ENCODE measurements around the gene CKAP2L.

CKAP2L gene

DNA sequence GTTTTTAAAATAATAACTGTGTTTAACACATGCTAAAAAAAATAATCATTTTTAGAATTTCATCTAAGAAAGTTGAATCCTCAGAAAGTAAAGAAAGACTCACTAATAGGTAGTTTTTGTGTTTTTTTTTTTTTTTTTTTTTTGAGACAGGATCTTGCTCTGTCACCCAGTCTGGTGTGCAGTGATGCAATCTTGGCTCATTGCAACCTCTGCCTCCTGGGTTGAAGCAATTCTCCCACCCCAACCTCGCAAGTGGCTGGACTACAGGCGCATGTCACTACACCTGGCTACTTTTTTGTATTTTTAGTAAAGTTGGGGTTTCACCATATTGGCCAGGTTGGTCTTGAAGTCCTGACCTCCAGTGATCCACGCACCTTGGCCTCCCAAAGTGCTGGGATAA lies 7.1 kb downstream of the CKAP2L start:
- DNase-seq = no peak

DNA sequence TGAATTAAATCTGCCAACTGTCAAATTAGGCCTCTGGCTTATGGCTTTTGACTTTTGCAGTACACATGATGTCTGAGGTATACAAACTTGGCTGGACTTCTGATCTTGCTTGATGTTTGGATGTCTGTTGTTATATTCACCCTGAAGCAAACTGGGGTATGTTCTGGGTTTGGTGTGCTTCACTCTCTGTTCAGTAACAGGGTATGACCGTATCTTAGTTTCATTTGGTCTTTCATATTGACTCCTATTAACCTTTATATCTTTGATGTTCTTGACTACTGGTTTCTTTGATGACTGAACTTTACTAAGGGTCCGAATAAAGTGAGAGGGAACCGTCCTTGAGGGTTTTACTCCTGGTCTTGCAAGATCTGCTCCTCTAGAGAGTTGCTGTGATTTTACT lies 8.2 kb downstream of the CKAP2L start:
- no peak for DNase-seq

DNA sequence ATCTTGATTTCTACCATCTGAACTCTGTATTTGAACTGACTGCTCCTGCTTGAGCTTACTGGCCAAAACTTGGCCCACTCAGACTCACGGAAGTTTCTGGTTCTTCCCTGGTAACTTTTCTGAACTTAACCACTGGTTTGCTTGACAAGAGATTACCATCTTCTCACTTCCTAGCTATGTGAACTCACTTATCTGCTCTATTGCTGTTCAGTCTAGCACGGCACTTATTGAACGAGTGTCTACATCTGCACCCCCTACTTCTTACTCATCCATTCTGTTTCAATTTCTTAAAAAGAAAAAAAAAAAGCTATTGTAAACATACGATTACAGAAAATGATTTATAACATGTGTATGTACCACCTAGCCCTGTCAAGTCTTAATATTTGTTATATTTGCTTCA lies 9.0 kb downstream of the CKAP2L start:
- DNase-seq = no peak

DNA sequence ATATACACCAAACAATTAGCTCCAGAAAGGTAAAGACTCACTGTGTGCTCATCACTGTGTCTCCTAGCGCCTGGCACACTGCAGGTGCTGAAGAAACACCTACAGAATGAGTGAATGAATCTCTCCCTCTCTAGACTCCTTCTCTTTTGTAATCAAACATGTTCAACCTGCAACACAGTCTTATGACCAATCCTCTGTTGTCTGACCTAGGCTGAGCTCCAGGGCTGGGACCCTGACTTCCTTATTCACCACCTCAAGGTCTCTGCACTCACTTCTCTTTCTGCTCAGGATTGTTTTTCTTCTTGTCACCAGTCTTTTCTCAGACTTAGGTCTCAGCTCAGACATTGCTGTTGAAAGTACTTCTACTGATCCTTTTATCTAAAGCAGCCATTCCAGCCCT lies 9.8 kb downstream of the CKAP2L start:
- DNase-seq = no peak

DNA sequence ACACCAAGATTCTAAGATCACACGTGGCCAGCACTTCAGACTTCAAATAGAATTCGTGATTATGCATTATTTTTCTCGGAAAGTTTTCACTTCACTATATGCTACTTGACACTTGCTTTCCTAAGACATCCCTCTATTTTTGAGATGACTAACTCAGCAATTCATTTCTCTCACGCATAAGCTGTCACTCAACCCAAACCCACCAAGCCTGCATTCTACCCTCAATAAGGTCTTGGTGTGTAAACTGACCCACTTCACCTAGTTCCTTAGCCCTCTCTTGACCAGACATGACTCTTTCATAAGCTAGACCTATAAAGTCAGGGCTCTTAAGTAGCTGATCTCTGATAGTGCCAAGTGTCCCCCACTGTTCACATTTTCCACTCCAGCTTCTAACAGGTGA lies 11.7 kb downstream of the CKAP2L start:
- no peak for DNase-seq

DNA sequence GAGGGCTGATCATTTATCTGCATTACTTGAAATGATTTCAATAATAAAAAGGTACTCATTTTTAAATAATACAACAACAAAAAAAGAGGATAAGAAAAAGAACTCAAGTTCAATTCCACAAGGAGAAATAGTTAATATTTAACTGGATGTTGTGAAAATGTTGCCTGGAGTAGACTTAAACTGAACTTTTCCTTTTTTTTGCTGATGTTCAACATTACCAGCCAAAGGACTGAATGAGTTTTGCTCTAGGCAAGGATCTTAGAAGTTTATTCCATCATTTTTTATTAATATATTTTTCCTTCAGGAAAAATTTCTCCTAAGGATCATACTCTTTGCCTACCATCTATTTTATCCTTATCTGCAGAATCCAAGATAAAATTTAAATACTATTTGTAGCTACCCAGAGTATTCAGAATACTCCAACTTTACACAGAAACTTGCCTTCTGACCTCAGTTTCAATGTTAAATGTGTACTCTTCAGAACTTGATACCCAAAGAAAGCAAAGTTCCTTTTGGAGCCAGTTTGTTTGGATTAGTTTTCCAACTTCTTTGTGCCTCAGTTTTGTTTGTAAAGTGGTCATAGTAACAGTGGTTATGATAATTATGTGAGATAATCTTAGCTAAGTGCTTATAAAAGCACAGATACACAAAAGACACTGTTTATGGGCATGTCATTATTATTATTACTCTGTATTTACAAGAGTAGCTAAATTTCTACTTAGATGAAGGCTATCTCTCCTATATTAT lies 12.8 kb downstream of the CKAP2L start:
- DNase-seq = no peak

DNA sequence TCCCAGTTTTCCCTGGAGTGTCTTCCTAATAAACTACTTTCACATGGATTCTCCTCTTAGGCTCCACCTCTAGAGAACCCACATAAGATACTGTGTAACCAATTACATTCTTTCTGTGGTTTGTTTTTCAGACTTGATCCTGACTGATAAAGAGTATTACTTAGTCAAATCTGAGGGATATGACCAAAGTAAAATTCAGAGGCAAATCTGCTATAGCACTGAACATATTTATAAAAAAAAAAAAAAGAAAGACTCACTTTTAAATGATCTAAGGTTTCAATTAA lies 13.9 kb downstream of the CKAP2L start:
- no peak for DNase-seq

DNA sequence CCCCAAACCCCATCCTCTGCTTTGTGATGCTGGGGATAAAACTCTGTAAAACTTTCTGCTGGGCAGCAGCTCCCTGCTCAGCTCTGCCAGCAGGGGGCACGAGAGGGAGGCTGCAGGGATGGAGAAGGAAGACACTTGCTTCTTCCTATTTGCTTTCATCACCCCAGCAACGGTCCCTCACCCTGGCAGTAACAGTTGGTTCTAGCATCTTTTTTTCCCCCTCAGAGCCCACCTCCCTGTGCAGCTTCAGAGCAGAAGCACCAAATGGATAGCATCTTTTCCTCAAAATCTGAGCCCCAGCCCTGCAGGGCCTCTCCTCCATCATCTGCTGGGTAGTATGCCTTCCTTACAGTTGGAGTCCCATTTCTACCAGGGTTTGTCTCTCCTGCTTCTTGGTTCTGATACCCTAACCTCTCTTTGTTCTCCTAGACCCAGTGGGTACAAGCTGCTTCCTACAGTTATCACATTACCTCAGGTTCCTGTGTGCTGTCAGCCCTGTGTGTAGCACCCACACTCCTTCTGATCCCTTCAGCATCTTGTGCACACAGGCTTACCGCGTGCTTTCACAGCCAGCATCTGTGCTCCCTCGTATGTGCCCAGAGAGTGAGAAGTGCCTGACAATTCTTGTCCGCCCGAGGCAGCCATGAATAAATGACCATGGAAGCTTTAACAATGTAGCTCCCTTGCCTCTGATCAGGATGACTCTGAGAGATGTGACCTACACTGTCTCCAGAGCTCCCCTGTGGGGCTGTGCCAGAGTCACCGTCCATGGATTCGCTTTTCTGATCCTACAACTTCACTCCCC lies 14.5 kb downstream of the CKAP2L start:
- DNase-seq = no peak

DNA sequence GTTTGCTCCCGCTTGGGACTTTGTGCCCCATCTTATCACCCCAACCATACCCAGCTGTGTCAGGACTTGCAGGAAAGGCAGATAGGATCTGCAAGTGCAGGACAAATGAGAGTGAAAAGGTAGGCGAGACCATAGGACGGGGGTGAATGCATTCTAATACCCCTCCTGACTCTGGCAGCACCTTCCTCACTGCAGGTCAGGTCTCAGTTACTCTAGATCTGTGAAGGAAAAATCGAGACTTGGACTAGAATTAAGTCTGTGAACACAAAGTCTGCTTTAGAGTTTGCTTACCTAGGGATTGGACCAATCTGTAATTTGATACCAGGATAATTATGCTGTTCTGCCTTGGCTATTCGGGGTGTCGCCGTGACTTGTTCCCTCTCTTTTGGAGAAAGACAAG lies 23.9 kb downstream of the CKAP2L start:
- DNase-seq = no peak

DNA sequence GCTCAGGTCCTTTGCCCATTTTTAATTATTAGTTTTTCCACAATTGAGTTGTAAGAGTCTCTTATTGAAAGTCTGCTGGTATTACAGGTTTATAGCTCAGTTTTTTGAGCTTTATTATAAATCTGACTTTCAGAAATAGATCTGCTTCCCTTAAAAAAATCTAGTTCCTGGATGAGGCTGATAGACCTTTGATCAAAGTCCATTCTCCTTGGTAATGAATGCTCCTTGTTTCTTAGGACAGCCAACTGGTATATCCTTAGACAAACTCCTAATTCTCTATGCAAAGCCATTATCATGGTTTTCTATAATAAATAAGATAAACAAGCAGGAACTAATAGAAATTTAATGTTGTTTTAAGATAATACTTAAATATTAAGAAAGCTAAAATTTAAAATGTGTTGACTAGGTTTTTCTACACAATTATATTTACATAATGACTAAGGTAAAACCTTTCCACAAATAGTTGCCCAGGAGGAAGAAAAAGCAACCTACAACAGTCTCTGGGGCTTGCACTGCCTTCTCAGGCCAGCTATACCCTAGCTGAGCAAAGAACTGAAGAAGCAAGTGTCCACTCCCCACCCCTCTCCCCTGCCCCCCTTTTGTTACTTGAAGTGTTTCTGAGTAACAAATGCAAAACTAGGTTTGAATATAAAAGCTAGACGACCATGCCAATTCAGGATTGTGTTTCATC lies 26.7 kb downstream of the CKAP2L start:
- DNase-seq = no peak

DNA sequence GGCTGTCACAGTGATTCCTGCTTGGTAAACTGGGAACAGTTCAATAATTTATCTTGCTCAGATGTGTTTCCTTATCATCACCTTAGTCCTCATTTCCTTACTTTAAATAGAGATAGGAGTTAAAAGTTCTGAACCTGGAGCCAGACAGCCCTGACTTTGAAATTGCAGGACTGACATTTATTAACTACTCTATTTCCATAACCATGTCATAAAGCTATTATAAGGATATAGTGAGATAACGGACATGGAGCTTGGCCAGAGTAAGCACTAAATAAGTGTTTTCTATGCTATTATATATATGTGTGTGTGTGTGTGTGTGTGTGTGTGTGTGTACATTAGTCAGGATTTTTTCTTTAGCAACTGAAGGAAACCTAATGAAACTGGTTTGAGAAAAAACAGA lies 30.5 kb downstream of the CKAP2L start:
- DNase-seq = no peak

DNA sequence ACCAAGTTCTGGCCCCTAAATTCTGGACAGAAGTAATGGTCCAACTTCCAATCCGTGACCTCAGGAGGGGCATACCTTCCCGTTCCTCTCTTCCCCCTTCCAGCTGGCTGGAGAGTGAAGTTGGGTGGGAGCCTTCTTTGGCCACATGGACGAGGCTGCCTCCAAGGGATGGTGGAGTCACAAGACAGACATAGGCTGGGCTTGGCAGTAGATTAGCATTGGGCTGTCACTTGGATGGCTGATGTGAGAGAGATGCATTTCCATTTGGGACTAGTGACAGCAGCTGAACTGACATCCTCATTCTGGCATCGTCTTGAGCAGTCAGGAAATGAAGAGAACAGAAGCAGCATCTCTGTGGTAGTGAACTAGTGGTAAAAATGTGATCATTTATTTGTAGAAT lies 31.0 kb downstream of the CKAP2L start:
- no peak for DNase-seq

DNA sequence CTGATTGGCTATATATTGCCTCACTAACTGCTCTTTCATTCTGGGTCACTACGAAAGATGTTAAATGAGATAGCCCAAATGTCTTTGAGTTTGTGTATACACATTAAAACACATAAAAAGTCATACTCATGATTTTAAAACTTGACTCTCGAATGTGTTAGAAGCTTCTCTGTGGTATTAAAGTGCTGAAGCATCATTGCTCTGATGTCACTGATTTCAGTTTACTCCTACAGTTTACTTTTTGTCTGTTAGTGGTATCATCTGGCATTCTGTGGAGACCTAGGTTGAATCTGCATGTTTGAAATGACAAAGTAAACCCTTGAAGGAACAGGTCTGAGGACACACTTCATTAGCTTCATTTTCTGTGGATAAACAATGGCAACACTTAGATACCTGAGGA lies 32.9 kb downstream of the CKAP2L start:
- DNase-seq = no peak

DNA sequence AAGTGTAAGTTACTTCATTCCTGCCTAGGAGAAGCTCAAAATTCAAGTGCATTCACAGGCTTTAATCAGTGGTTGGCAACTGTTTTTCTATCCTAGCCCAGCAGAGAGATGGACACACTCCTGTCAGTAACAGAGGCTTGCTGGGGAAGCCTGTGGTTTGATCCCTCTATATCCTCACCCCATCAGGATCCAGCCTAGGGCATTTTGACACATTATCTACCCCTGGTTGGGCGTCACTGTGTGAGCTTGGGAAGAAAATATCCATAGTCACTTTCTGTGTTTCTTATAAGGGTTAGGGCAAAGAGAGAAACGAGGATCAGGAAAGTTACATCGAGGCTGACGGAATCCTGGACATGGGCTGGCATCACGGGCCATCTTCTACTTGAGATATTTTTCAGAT lies 33.6 kb downstream of the CKAP2L start:
- DNase-seq = no peak

DNA sequence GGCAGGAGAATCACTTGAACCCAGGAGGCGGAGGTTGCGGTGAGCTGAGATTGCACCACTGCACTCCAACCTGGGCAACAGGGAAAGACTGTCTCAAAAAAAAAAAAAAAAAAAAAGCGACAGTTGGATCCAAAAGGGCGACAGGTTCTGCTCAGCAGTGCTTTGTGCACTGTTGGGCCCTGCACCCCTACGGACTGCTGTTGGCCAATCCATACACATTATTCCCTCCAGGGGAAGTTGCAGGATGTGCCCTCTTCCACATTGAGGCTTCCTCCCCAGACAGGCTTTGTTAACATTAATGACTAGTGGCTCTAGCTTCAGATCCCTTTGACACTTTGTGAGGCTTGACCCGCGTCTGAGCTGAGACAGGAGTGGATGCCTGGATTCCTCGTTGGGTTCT lies 34.2 kb downstream of the CKAP2L start:
- DNase-seq = no peak

DNA sequence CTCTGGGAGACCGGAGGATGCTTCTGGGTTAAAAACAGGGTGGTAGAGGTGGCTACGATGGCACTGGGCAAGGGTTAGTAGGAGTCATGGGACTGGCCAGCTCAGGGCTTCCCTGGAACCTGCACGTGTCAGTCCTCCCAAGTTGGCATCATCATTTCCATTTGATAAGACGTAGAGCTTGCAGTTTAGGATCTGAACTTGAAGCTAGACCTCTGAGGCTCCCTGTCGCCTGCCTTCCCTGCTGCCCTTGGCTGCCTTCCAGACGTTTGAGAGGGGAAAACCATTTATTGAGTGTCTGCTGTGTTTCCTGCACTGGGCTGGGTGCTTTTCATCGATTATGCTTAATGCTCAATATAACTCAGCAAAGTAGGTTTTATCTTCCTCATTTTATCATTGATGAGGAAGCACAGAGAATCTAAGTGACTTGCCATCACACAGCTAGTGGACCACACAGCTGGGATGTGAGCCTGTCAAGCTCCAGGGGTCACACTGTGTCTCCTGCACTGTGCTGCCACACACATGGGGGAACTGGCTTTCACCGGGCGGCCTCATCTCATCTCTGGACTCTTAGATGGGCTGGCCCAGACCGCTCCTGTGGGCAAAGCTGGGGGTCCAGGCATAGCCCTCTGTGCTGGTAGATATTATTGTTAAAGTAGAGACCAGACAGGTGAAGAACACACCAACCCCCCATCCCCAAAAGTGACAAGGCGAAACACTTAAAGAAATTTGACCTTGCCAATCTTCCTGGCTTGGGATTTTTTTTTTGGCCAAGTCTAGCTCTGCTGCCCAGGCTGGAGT lies 35.8 kb downstream of the CKAP2L start:
- DNase-seq = no peak

DNA sequence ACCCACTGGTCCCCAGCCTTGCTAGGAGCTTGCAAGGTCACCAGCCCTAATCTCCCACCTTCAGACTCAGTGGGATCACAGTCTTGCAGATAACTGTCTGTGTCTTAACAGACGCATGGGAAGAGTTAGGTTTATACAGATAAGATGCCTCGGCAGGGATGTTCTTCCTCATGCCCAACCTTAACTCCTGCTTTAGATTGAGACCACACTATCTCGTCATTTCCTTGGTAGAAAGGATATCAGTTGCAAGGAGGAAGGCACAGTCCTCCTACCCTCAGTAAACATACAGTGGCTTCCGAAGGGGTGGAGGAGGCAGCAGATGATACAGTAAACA lies 36.4 kb downstream of the CKAP2L start:
- no peak for DNase-seq

DNA sequence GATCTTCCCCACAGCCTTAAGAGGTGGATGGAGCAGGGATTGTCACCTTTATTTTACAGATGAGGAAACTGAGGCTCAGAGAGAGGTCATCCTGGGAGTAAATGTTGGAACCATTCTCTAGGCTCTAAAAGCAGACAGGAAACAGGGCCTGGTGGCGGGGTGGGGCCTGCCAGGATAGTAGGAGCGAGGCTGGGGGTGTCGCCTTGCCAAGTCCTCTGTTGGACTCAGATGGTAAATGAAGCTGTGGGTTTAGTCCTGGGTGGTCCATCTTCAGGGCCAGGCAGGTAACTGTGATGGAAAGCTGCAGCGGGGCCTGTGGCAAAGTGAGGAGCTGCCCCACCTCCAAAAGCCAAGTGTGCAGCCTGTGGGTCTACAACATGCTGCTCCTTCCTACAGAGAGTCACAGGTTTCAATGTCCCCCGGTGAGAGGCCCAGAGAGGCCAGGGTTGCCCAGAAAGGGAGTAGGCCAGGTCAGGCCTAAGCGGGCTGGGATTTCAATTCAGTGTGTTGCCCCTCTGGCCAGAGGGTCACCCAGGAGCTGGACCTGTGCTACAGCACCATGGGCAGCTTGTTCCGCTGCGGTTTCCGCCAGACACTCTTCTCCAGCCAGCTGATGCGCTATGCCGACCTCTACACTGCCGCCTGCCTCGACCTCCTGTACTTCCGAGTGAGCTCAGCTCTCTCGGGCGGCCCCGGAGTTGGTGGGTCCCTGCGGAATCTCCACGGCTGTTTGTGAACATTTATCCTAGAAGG lies 37.0 kb downstream of the CKAP2L start:
- no peak for DNase-seq

DNA sequence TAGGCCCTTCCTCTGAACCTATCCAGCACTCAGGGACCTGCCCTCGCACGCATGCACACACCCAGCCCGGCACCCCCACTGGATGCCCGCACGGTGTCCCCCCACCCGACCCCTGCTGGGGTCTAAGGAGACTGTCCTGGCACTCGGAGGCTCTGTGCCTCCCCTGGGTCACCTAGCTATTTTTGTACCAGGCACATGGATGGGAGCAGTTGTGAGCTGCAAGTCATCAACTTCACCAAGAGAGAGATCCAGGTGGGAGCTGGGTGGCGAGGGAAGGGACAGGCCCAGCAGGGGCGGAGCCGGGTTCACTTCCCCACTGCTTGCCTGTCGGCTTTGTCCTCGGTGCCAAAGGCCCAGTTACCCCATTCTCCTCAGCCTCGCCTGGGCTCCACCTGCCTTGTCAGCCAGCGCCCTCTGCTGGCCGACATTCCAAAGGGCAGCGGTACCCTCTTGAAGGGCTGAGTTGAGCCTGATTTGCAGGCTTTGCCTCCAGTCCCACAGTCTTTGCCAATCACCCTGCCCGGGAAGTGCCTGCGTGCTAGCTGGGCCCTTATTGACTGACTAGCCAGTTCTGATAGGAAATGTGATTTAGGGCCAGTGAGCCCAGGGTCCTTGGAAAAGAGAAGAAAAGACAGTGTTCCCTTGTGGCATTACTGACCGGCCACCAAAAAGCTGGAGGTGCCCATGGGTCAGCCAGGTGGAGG lies 37.8 kb downstream of the CKAP2L start:
- DNase-seq = peak; percentile 3

DNA sequence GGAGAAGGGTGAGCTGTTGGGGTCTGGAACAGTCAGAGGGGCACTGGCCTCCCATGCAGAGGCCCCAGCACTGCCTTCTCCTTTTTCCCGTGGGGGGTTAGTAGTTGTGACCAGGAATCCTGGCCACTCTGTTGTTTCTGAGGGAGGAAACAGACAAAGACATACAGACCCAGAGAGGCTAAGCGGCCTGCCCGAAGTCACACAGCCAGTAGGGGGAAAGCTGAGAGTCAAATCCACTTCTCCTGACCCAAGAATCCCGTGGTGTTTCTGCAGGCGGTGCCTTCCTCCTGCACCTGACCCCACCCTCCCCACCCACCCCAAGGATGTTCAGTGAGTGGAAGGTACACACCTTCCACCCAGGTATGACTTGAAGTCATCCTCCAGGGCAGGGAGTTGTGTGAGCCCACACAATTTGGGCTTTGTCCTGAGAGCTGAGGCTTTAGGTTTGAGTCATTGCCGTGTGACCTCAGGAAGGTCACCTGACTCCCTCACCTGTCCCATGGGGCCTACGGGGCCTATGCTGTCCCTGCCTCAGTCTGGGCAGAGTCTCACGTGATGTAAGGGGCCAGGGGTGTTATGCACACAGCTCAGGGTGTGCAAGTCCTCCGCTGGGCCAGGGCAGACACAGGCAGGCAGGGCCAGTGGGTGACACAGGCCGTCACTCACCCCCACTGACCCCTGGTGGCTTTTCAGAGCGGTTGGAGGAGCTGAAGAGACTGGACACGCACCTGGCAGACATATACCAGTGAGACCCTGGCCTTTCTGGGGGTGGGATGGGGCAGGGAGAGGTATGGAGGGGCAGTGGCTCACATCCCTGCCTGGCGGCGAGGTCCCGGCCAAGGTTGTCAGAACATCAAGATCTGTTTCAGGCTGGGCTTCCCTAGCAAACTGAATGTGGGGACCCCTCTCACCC lies 38.6 kb downstream of the CKAP2L start:
- DNase-seq = no peak
